A549 (cell line): ENCODE results near the gene DYNC1H1. TPM values are rescaled to one million over a fixed set of nuclear protein-coding genes. Genes with fewer than 3 reads are reported as not detected.
"Not testable (repeated sequence)": the region's sequence is repeated elsewhere in the genome, so short reads cannot be mapped to it uniquely, and the experiment has no call there.

ENCODE experiments used
- ATAC-seq, 2 experiments: fragments of 200-7000 bp in 1 of 2; fragments of >200 bp in 1 of 2; cut with Nextera tagmentation in 1 of 2; cut with Tn5 transposase in 1 of 2; 3 replicates each; pipeline versions ENCODE4 v1.8.0 to v1.9.1; 2018 to 2020; ENCODE audit warnings: mild to moderate bottlenecking in 1 of 2, moderate library complexity in 1 of 2
- CTCF ChIA-PET: fragments of 300-600 bp; sonication (Branson Sonifier 250); formaldehyde crosslinking; extraction: SDS; loops from one replicate; lab custom pipeline; 2021; ENCODE audit warnings: antibody characterized with exemption, inconsistent platforms; lab: Yijun Ruan, JAX
- POLR2A ChIA-PET: fragments of 350-600 bp; formaldehyde crosslinking; extraction: SDS; loops from one replicate; lab custom pipeline; 2021; ENCODE audit warnings: antibody characterized with exemption, inconsistent platforms; lab: Yijun Ruan, JAX
- DNase-seq, 2 experiments: peaks; one replicate each; pipeline versions ENCODE4 v3.0.0 to v3.0.0-alpha.2; 2011 to 2016; ENCODE audit warnings: low read depth in 1 of 2, low spot score in 1 of 2
- FAIRE-seq: peaks from 2 replicates; lab custom pipeline; 2011; peaks lifted over from hg19 to GRCh38; lab: Jason Lieb, UNC
- H3K27ac ChIP-seq, 2 experiments: fragments of >200 bp; sonication (Bioruptor Twin); formaldehyde crosslinking; 3 replicates each; pipeline ENCODE4 v1.5.1; 2016 to 2017
- H3K4me1 ChIP-seq: fragments of >200 bp; sonication (Bioruptor Twin); formaldehyde crosslinking; 3 replicates; pipeline ENCODE4 v1.6.1; 2016
- H3K4me2 ChIP-seq: fragments of >200 bp; sonication (Bioruptor Twin); formaldehyde crosslinking; 3 replicates; pipeline ENCODE4 v1.6.1; 2016
- H3K4me3 ChIP-seq: fragments of >200 bp; sonication (Bioruptor Twin); formaldehyde crosslinking; 3 replicates; pipeline ENCODE4 v1.5.1; 2016
- H3K9me3 ChIP-seq: fragments of >200 bp; sonication (Bioruptor Twin); formaldehyde crosslinking; 3 replicates; pipeline ENCODE4 v1.6.1; 2016
- ATOH8 ChIP-seq: fragments of 250-450 bp; sonication (Bioruptor Pico); IDR thresholded peaks from 2 replicates; pipeline ENCODE4 v1.5.0; 2020; ENCODE audit warnings: low read depth, mild to moderate bottlenecking, moderate library complexity
- BCL3 ChIP-seq: fragments of >200 bp; sonication (Bioruptor Twin); formaldehyde crosslinking; IDR thresholded peaks from 3 replicates; pipeline ENCODE4 v1.6.1; 2016
- CBX2 ChIP-seq: fragments of 200-600 bp; sonication (generic); IDR thresholded peaks from 2 replicates; pipeline ENCODE4 v1.6.1; 2016; ENCODE audit warnings: low read depth, mild to moderate bottlenecking, borderline replicate concordance
- CEBPB ChIP-seq, 2 experiments: fragments of >200 bp in 1 of 2; sonication (Bioruptor Twin) in 1 of 2; formaldehyde crosslinking in 1 of 2; IDR thresholded peaks; 2 replicates each; pipeline ENCODE4 v1.6.1; 2012 to 2016
- EHF ChIP-seq: fragments of 250-450 bp; sonication (Bioruptor Pico); IDR thresholded peaks from 2 replicates; pipeline ENCODE4 v1.5.0; 2020; ENCODE audit warnings: mild to moderate bottlenecking
- EHMT2 ChIP-seq: fragments of 200-600 bp; sonication (generic); IDR thresholded peaks from 2 replicates; pipeline ENCODE4 v1.6.1; 2016; ENCODE audit warnings: antibody characterized with exemption, low read depth, mild to moderate bottlenecking, moderate library complexity
- ELK1 ChIP-seq: fragments of 150-350 bp; IDR thresholded peaks from 2 replicates; pipeline ENCODE4 v1.6.1; 2014; ENCODE audit warnings: low read depth, mild to moderate bottlenecking, low read length
- EP300 ChIP-seq, 2 experiments: fragments of >200 bp; sonication (Bioruptor Twin); formaldehyde crosslinking; IDR thresholded peaks; 2 replicates in 1 of 2; 3 replicates in 1 of 2; pipeline ENCODE4 v1.6.1; 2016 to 2017
- FOSL2 ChIP-seq, 2 experiments: fragments of 450-650 bp in 1 of 2; fragments of >200 bp in 1 of 2; sonication (Bioruptor Twin) in 1 of 2; formaldehyde crosslinking; IDR thresholded peaks; 2 replicates each; pipeline versions ENCODE4 v1.5.0 to v1.6.1; 2016 to 2020; ENCODE audit warnings: mild to moderate bottlenecking in 1 of 2, moderate library complexity in 1 of 2
- FOXS1 ChIP-seq: fragments of 250-450 bp; sonication (Bioruptor Pico); IDR thresholded peaks from 2 replicates; pipeline ENCODE4 v1.5.0; 2020; ENCODE audit warnings: mild to moderate bottlenecking, moderate library complexity
- GATA3 ChIP-seq: IDR thresholded peaks from 2 replicates; pipeline ENCODE4 v1.6.1; 2012; ENCODE audit warnings: borderline replicate concordance
- HDAC2 ChIP-seq: fragments of 200-600 bp; sonication (generic); IDR thresholded peaks from 2 replicates; pipeline ENCODE4 v1.6.1; 2016
- JUNB ChIP-seq: fragments of >200 bp; sonication (Bioruptor Twin); formaldehyde crosslinking; IDR thresholded peaks from 2 replicates; pipeline ENCODE4 v1.6.1; 2016
- KDM1A ChIP-seq: fragments of 200-600 bp; sonication (generic); IDR thresholded peaks from 2 replicates; pipeline ENCODE4 v1.6.1; 2016; ENCODE audit warnings: low read depth, mild to moderate bottlenecking
- KDM5A ChIP-seq: fragments of 200-600 bp; sonication (generic); IDR thresholded peaks from 2 replicates; pipeline ENCODE4 v1.6.1; 2016; ENCODE audit warnings: antibody characterized with exemption, mild to moderate bottlenecking
- MAX ChIP-seq: IDR thresholded peaks from 2 replicates; pipeline ENCODE4 v1.6.1; 2012
- MYC ChIP-seq: IDR thresholded peaks from 2 replicates; pipeline ENCODE4 v1.6.1; 2012; ENCODE audit warnings: mild to moderate bottlenecking, inconsistent platforms, low read length, improper control_type of control experiment, borderline replicate concordance
- NFE2L2 ChIP-seq: fragments of 150-350 bp; conservative IDR thresholded peaks from 2 replicates; pipeline ENCODE4 v1.6.1; 2014; ENCODE audit warnings: low read length
- NPAS2 ChIP-seq: fragments of 250-450 bp; sonication (Bioruptor Pico); IDR thresholded peaks from 2 replicates; pipeline ENCODE4 v1.8.0; 2022; ENCODE audit warnings: mild to moderate bottlenecking, moderate library complexity, borderline replicate concordance
- PHF8 ChIP-seq: fragments of 200-600 bp; sonication (generic); IDR thresholded peaks from 2 replicates; pipeline ENCODE4 v1.6.1; 2016; ENCODE audit warnings: low read depth, mild to moderate bottlenecking, antibody characterized with exemption, moderate library complexity, borderline replicate concordance
- POLR2AphosphoS2 ChIP-seq: conservative IDR thresholded peaks from 2 replicates; pipeline ENCODE4 v1.6.1; 2012; ENCODE audit warnings: low read length, improper control_type of control experiment, inconsistent platforms
- RAD21 ChIP-seq, 2 experiments: fragments of >200 bp in 1 of 2; sonication (Bioruptor Twin) in 1 of 2; formaldehyde crosslinking in 1 of 2; IDR thresholded peaks in 1 of 2; conservative IDR thresholded peaks in 1 of 2; 2 replicates in 1 of 2; 3 replicates in 1 of 2; pipeline ENCODE4 v1.6.1; 2012 to 2018; ENCODE audit warnings: inconsistent platforms in 1 of 2
- RARB ChIP-seq: fragments of 250-450 bp; sonication (Bioruptor Pico); IDR thresholded peaks from 2 replicates; pipeline ENCODE4 v1.8.0; 2021; ENCODE audit warnings: mild to moderate bottlenecking, moderate library complexity
- RFX5 ChIP-seq: fragments of 450-650 bp; IDR thresholded peaks from 2 replicates; pipeline ENCODE4 v1.7.1; 2014; ENCODE audit warnings: antibody characterized with exemption, mild to moderate bottlenecking, moderate library complexity
- SREBF2 ChIP-seq: fragments of 450-650 bp; IDR thresholded peaks from 2 replicates; pipeline ENCODE4 v1.6.1; 2014; ENCODE audit warnings: mild to moderate bottlenecking, moderate library complexity
- TFCP2L1 ChIP-seq: fragments of 250-450 bp; sonication (Bioruptor Pico); IDR thresholded peaks from 2 replicates; pipeline ENCODE4 v1.5.0; 2021; ENCODE audit warnings: mild to moderate bottlenecking
- WGBS: methylation state at CpG from one replicate; pipeline ENCODE4 v1.1.6; 2017; ENCODE audit errors: missing lambda C conversion rate; 5-methylcytosine and 5-hydroxymethylcytosine counted together
- polyA plus RNA-seq, 4 experiments: library from polyadenylated mRNA; depleted of rRNA in 3 of 4; stranded (reverse); fragments of >200 nt; fragmentation: RNase III in 1 of 4; extraction: RNeasy Plus Mini Kit Qiagen cat#74134 plus additional on column Dnase treatment in 1 of 4; gene quantifications; 2 replicates in 3 of 4; 3 replicates in 1 of 4; pipeline ENCODE4 v1.2.3, GENCODE V29; 2011 to 2017
- TF ChIP-seq, protein P1 (sequence below): fragments of >200 bp; sonication (Bioruptor Twin); formaldehyde crosslinking; IDR thresholded peaks from 2 replicates; pipeline ENCODE4 v1.6.1; 2016

DYNC1H1 gene
- polyA plus RNA-seq, 2 of the 4 experiments (the other 2 are of a cell fraction): 177 to 187 TPM

DNA sequence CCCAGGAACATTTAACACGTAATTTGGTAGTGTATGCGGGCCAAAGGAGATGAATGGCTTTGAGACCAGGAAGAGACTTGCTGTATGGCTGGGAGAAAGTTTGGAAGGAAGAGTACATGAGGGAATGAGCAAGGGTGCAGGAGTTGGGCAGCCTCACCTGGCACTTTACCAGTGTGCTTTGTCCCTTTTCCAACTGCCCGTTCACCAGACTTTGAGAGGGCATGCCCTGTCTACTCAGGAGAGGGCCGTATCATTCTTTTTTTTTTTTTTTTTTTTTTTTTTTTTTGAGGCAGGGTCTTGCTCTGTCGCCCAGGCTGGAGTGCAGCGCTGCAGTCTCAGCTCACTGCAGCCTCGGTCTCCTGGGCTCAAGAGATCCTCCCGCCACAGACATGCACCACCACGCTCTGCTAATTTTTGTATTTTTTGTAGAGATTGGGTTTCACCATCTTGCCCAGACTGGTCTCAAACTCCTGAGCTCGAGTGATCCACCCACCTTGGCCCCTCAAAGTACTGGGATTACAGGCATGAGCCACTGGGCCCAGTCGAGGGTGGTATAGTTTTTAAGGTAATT lies 6.5 kb downstream of the DYNC1H1 start:
- ChIA-PET POLR2A (no interaction called here), CTCF (interaction anchor here (6.2 kb wide), 1 partner anchor 10 kb away, joined by 37 read pairs; no protein-coding TSS in a partner anchor)
- Histone ChIP-seq H3K9me3 (no peaks in the 10 kb centered on the region), H3K4me1 (peaks cover 75% of the 10 kb centered on the region), H3K27ac (peak overlapping the region; percentile 77 to 87), H3K4me2 (peak overlapping the region; percentile 79), H3K4me3 (no peak overlapping the region)
- TF ChIP-seq CBX2 (no peak), RFX5 (no peak), NPAS2 (CRISPR knock-in tag) (no peak), ATOH8 (CRISPR knock-in tag) (no peak), FOXS1 (CRISPR knock-in tag) (no peak), PHF8 (no peak), SREBF2 (no peak), GATA3 (no peak)
- DNase-seq: no peak
- 79% methylated on average over 11 of the region's 11 CpGs for WGBS
- ATAC-seq: no peak
- no peak for FAIRE-seq

GRCh38 chr14:101971458-101971857 lies 7.1 kb downstream of the DYNC1H1 start:
- Histone ChIP-seq H3K4me3 (0 out of 3 replicates have a peak overlapping the region, but pooled peaks have one; percentile 23), H3K4me2 (peak overlapping the region; percentile 79), H3K4me1 (peaks cover 76% of the 10 kb centered on the region), H3K27ac (peak overlapping the region; percentile 77 to 87)
- not testable (repeated sequence) for H3K9me3 ChIP-seq, FAIRE-seq, DNase-seq
- POLR2A ChIA-PET: interaction anchor here (0.7 to 0.9 kb wide), 2 partner anchors 16 to 125 kb away, joined by 3 read pairs; no protein-coding TSS in a partner anchor
- ATAC-seq: peak in 1 of 2 experiments; percentile 31; a peak in 3 of 6 replicates
- WGBS: 57% methylated on average over 2 of the region's 2 CpGs
- CTCF ChIA-PET: interaction anchor here (1.3 to 6.2 kb wide), 2 partner anchors 10 to 23 kb away, joined by 4 to 37 read pairs; no protein-coding TSS in a partner anchor
- 0 out of 4 replicates have a peak, but pooled peaks of 1 of the 2 experiments have one; percentile 19 for TF ChIP-seq CEBPB (IDR thresholded peaks at IDR 0.05)

- Histone ChIP-seq H3K4me1 (peaks cover 79% of the 10 kb centered on the region), H3K4me3 (peak overlapping the region; percentile 24)
- POLR2A ChIA-PET: interaction anchor here (0.5 to 1.0 kb wide), 4 partner anchors 9 to 126 kb away, joined by 3 to 4 read pairs (median 4); no protein-coding TSS in a partner anchor
- TF ChIP-seq POLR2AphosphoS2 (0 out of 2 replicates have a peak, but pooled peaks have one; percentile 67), MAX (peak; percentile 95), EP300 (IDR thresholded peaks at IDR 0.05) (peak; percentile 82 to 90; a peak in 4 of 5 replicates), KDM5A (no peak), BCL3 (peak; percentile 81; the same call in 2 of the 3 replicates), RAD21 (conservative IDR thresholded peaks at IDR 0.05 in 1 of 2, IDR thresholded peaks at IDR 0.05 in 1 of 2) (0 out of 5 replicates have a peak, but pooled peaks of 1 of the 2 experiments have one; percentile 26), FOSL2 (IDR thresholded peaks at IDR 0.05) (peak; percentile 98), FOSL2 (CRISPR knock-in tag; IDR thresholded peaks at IDR 0.05) (peak; percentile 99), NFE2L2 (no peak), MYC (peak; percentile 94), JUNB (peak; percentile 98), HDAC2 (no peak), CBX2 (no peak), EHF (CRISPR knock-in tag) (no peak), RFX5 (no peak), TFCP2L1 (CRISPR knock-in tag) (no peak), RARB (CRISPR knock-in tag) (no peak), FOXS1 (CRISPR knock-in tag) (no peak), GATA3 (peak; percentile 65; the same call in 1 of the 2 replicates), ELK1 (no peak), EHMT2 (no peak), KDM1A (no peak)
- TF ChIP-seq, protein P1, sequence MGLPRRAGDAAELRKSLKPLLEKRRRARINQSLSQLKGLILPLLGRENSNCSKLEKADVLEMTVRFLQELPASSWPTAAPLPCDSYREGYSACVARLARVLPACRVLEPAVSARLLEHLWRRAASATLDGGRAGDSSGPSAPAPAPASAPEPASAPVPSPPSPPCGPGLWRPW: peak; percentile 61
Observed at GRCh38 chr14:101972126-101972866, 7.9 kb downstream of the DYNC1H1 start.

More at GRCh38 chr14:101972126-101972866, 7.9 kb downstream of the DYNC1H1 start:
- H3K9me3 ChIP-seq: no peaks in the 10 kb centered on the region
- DNase-seq (peak; percentile 90 to 97), FAIRE-seq (peak; percentile 100), ATAC-seq (peak; percentile 99 to 100)
- peak overlapping the region; percentile 87 to 89 for H3K27ac ChIP-seq
- peak overlapping the region; percentile 79 for H3K4me2 ChIP-seq
- whole genome bisulfite sequencing: 1% methylated on average over 10 of the region's 10 CpGs
- CTCF ChIA-PET: interaction anchor here (0.6 to 6.2 kb wide), 4 partner anchors 9 to 344 kb away, joined by 3 to 37 read pairs (median 4); partner anchors contain the start of gene DYNC1H1
